ENCODE data around the gene TRMT5. TPM values are rescaled to one million over a fixed set of nuclear protein-coding genes. Genes with fewer than 3 reads are reported as not detected.

Gene TRMT5
- total RNA-seq, 1 experiment from 2014 or later = 24.9 TPM

- Histone ChIP-seq H3K27me3 (ENCODE audit: insufficient read depth, low read length) (no peaks in the 10 kb centered on the region), H3K79me2 (ENCODE audit: insufficient read depth, low read length) (no peaks in the 10 kb centered on the region), H2BK12ac (ENCODE audit: insufficient read length, low read depth, low read length) (no peak overlapping the region), H2AFZ (ENCODE audit: low read length) (no peak overlapping the region), H2BK5ac (ENCODE audit: insufficient read length, low read length) (no peak overlapping the region), H3K4ac (ENCODE audit: low read depth, low read length) (no peak overlapping the region), H3K14ac (ENCODE audit: insufficient read depth, low read length) (no peak overlapping the region), H3K79me1 (ENCODE audit: insufficient read depth, low read depth, low read length, poor library complexity, severe bottlenecking) (no peaks in the 10 kb centered on the region), H4K8ac (replicated peaks; ENCODE audit: insufficient read length, low read depth, low read length) (no peak overlapping the region), H3K18ac (ENCODE audit: insufficient read length, low read depth, low read length) (no peak overlapping the region), H4K20me1 (ENCODE audit: control insufficient read depth, insufficient read depth, insufficient read length) (no peaks in the 10 kb centered on the region), H4K91ac (ENCODE audit: insufficient read length, low read depth, low read length) (no peak overlapping the region), H3K9ac (ENCODE audit: extremely low read depth, insufficient read length, low read length) (no peak overlapping the region), H3K4me1 (ENCODE audit: insufficient read depth, low read length) (no peaks in the 10 kb centered on the region), H3K23ac (ENCODE audit: insufficient read length, low read depth, low read length) (no peak overlapping the region), H3K27ac (ENCODE audit: insufficient read length, low read depth, low read length) (no peak overlapping the region), H2BK15ac (ENCODE audit: low read depth, low read length) (no peak overlapping the region), H2BK20ac (ENCODE audit: low read depth, low read length, poor library complexity, severe bottlenecking) (no peak overlapping the region), H4K5ac (ENCODE audit: insufficient read length, low read depth, low read length) (no peak overlapping the region), H3K56ac (ENCODE audit: insufficient read length, low read depth, low read length) (no peak overlapping the region), H3K23me2 (ENCODE audit: insufficient read length, low read depth, low read length, poor library complexity, severe bottlenecking) (no peaks in the 10 kb centered on the region), H3T11ph (ENCODE audit: low read length) (no peak overlapping the region), H2BK120ac (ENCODE audit: low read depth, low read length, poor library complexity, severe bottlenecking) (no peak overlapping the region), H2AK5ac (ENCODE audit: insufficient read length, low read length) (no peak overlapping the region), H3K9me3 (ENCODE audit: control insufficient read depth, low read depth, low read length) (no peaks in the 10 kb centered on the region), H3K4me2 (ENCODE audit: insufficient read depth, insufficient read length, low read length) (no peak overlapping the region)
- Mint-ChIP-seq H3K36me3 (ENCODE audit: insufficient read depth in 1 of 3, low read depth in 3 of 3) (peaks cover 23 to 33% (median 32%) of the 10 kb centered on the region in 3 experiments), H3K27ac (no peak overlapping the region), H3K4me3 (no peak overlapping the region), H3K4me1 (peaks cover 0 to 2% of the 10 kb centered on the region in 2 experiments; a peak in 1 of 4 replicates), H3K9me3 (peaks cover 31 to 40% of the 10 kb centered on the region in 2 experiments), H3K27me3 (ENCODE audit: low read depth) (no peaks in the 10 kb centered on the region; the same call in 1 of the 2 replicates)
- TF ChIP-seq CTCF (conservative IDR thresholded peaks at IDR 0.05) = no peak
- no peak for DNase-seq
- no CpG with 5 or more reads among the region's 4 CpGs for WGBS (ENCODE audit: extremely low coverage, insufficient read length, low lambda C conversion rate)
Measured at GRCh38 chr14:60956202-60956601, 24.7 kb downstream of the TRMT5 start.
